CD14-positive monocyte (primary cell): Measurements from ENCODE around the gene DHX15. TPM values are rescaled to one million over a fixed set of nuclear protein-coding genes. Genes with fewer than 3 reads are reported as not detected.

Source experiments
- DNase-seq, 3 donors: peaks; one replicate each; pipeline ENCODE4 v3.0.0-alpha.2; 2011 to 2022
- H2AFZ ChIP-seq: 2 replicates; pipeline ENCODE4 v1.6.0; 2012; ENCODE audit warnings: mild to moderate bottlenecking, low read depth, low read length, inconsistent platforms; ENCODE audit not compliant: insufficient read depth, poor library complexity, severe bottlenecking
- H3K27ac ChIP-seq, 2 donors: 1 replicate in 1 of 2; 2 replicates in 1 of 2; pipeline ENCODE4 v1.5.1; 2012 to 2013; ENCODE audit warnings: low read length in 2 of 2, control low read depth in 1 of 2, inconsistent platforms in 1 of 2, low read depth in 1 of 2, mild to moderate bottlenecking in 1 of 2
- H3K27me3 ChIP-seq, 2 donors: one replicate each; pipeline versions ENCODE4 v1.6.0 to v1.6.1; 2011 to 2013; ENCODE audit warnings: low read length in 2 of 2; ENCODE audit not compliant: control insufficient read depth in 2 of 2, insufficient read depth in 2 of 2
- H3K36me3 ChIP-seq, 2 donors: replicated peaks in 1 of 2; 1 replicate in 1 of 2; 2 replicates in 1 of 2; pipeline versions ENCODE4 v1.5.1 to v1.6.1; 2012 to 2013; ENCODE audit warnings: low read length in 2 of 2, control low read depth in 1 of 2, inconsistent platforms in 1 of 2, mild to moderate bottlenecking in 1 of 2; ENCODE audit not compliant: insufficient read depth in 2 of 2, control insufficient read depth in 1 of 2
- H3K4me1 ChIP-seq, 2 donors: 1 replicate in 1 of 2; 2 replicates in 1 of 2; pipeline versions ENCODE4 v1.5.1 to v1.6.1; 2012 to 2013; ENCODE audit warnings: low read length in 2 of 2, control low read depth in 1 of 2, inconsistent platforms in 1 of 2, mild to moderate bottlenecking in 1 of 2, moderate library complexity in 1 of 2; ENCODE audit not compliant: insufficient read depth in 2 of 2, control insufficient read depth in 1 of 2
- H3K4me2 ChIP-seq: replicated peaks from 2 replicates; pipeline ENCODE3; 2012; ENCODE audit warnings: low read length, moderate library complexity, mild to moderate bottlenecking; ENCODE audit not compliant: poor library complexity, severe bottlenecking; ENCODE audit errors: extremely low read depth
- H3K4me3 ChIP-seq, 3 experiments: fragments of 200-600 bp in 1 of 3; sonication (generic) in 1 of 3; replicated peaks in 1 of 3; 1 replicate in 2 of 3; 2 replicates in 1 of 3; pipeline ENCODE4 v1.5.1; 2011 to 2013; ENCODE audit warnings: low read length in 3 of 3, mild to moderate bottlenecking in 3 of 3, control low read depth in 2 of 3, low read depth in 2 of 3, inconsistent platforms in 1 of 3, moderate library complexity in 1 of 3
- H3K79me2 ChIP-seq: 2 replicates; pipeline ENCODE4 v1.6.0; 2012; ENCODE audit warnings: mild to moderate bottlenecking, control low read depth, inconsistent platforms, low read length, moderate library complexity; ENCODE audit not compliant: insufficient read depth
- H3K9ac ChIP-seq: 2 replicates; pipeline ENCODE4 v1.6.0; 2017; ENCODE audit warnings: low read length, mild to moderate bottlenecking; ENCODE audit not compliant: insufficient read depth, poor library complexity, severe bottlenecking
- H3K9me3 ChIP-seq, 2 donors: replicated peaks in 1 of 2; 1 replicate in 1 of 2; 2 replicates in 1 of 2; pipeline versions ENCODE4 v1.5.1 to v1.6.1; 2012 to 2013; ENCODE audit warnings: low read length in 2 of 2, control low read depth in 1 of 2; ENCODE audit not compliant: control insufficient read depth in 1 of 2, insufficient read depth in 1 of 2
- H4K20me1 ChIP-seq: 2 replicates; pipeline ENCODE4 v1.6.0; 2012; ENCODE audit warnings: mild to moderate bottlenecking, low read length, control low read depth, moderate library complexity; ENCODE audit not compliant: insufficient read depth
- H3K27ac Mint-ChIP-seq, 7 donors: one replicate each; pipeline ENCODE4 v1.8.0; 2020; ENCODE audit warnings: mild to moderate bottlenecking in 7 of 7, mixed read lengths in 7 of 7, moderate library complexity in 6 of 7, inconsistent platforms in 2 of 7
- H3K27me3 Mint-ChIP-seq, 3 donors: one replicate each; pipeline ENCODE4 v1.8.0; 2021 to 2022; ENCODE audit warnings: low read depth in 3 of 3, mild to moderate bottlenecking in 3 of 3, mixed read lengths in 3 of 3, moderate library complexity in 3 of 3, inconsistent platforms in 1 of 3
- H3K36me3 Mint-ChIP-seq, 2 donors: one replicate each; pipeline ENCODE4 v1.8.0; 2020; ENCODE audit warnings: mixed read lengths in 2 of 2, inconsistent platforms in 1 of 2, mild to moderate bottlenecking in 1 of 2
- H3K4me1 Mint-ChIP-seq: one replicate; pipeline ENCODE4 v1.8.0; 2020; ENCODE audit warnings: mild to moderate bottlenecking, mixed read lengths
- H3K4me3 Mint-ChIP-seq, 2 donors: one replicate each; pipeline ENCODE4 v1.8.0; 2020; ENCODE audit warnings: mild to moderate bottlenecking in 2 of 2, mixed read lengths in 2 of 2, moderate library complexity in 1 of 2
- H3K9me3 Mint-ChIP-seq, 7 donors: one replicate each; pipeline ENCODE4 v1.8.0; 2020 to 2022; ENCODE audit warnings: mixed read lengths in 7 of 7, mild to moderate bottlenecking in 6 of 7, moderate library complexity in 6 of 7, inconsistent platforms in 2 of 7
- CTCF ChIP-seq: fragments of 200-600 bp; IDR thresholded peaks from one replicate; pipeline ENCODE4 v1.8.0; 2022; ENCODE audit warnings: antibody characterized with exemption, mild to moderate bottlenecking
- WGBS: methylation state at CpG from one replicate; pipeline ENCODE4 v1.1.5; 2013; ENCODE audit warnings: missing lambda C conversion rate; ENCODE audit not compliant: insufficient coverage; 5-methylcytosine and 5-hydroxymethylcytosine counted together
- intact Hi-C, 2 donors: fragments of 100-400 bp; cut with micrococcal nuclease; formaldehyde crosslinking; loops; one replicate each; pipeline versions ENCODE4 v1.15.0 to v1.15.1; 2023
- polyA plus RNA-seq, 3 donors: library from polyadenylated mRNA; depleted of rRNA in 1 of 3; unstranded in 2 of 3; stranded (reverse) in 1 of 3; fragments of 300-500 nt in 2 of 3; fragments of >200 nt in 1 of 3; fragmentation: Illumina TruSeq in 2 of 3; gene quantifications; 1 replicate in 2 of 3; 2 replicates in 1 of 3; pipeline ENCODE4 v1.2.3, GENCODE V29; 2012 to 2021

The DHX15 gene
- polyA plus RNA-seq, 3 donors, result 27.2 to 77.7 (median 37.5) TPM

GRCh38 chr4:24598025-24598424 lies 13.7 kb upstream of the DHX15 start:
- TF ChIP-seq CTCF, result no peak
- Histone ChIP-seq H3K4me3 (no peak overlapping the region), H3K36me3 (no peaks in the 10 kb centered on the region), H3K27ac (no peak overlapping the region), H4K20me1 (no peaks in the 10 kb centered on the region), H3K4me1 (no peaks in the 10 kb centered on the region), H3K79me2 (no peaks in the 10 kb centered on the region), H3K9me3 (peaks cover 0 to 8% of the 10 kb centered on the region in 2 donors), H3K27me3 (no peaks in the 10 kb centered on the region), H2AFZ (no peak overlapping the region), H3K9ac (no peak overlapping the region), H3K4me2 (no peak overlapping the region)
- Mint-ChIP-seq H3K27ac (no peak overlapping the region), H3K36me3 (no peaks in the 10 kb centered on the region), H3K4me1 (no peaks in the 10 kb centered on the region), H3K4me3 (no peak overlapping the region), H3K9me3 (peaks cover 3 to 14% (median 11%) of the 10 kb centered on the region in 7 donors), H3K27me3 (peaks cover 1 to 2% (median 2%) of the 10 kb centered on the region in 3 donors)
- WGBS, result 100% methylated on average over 2 of the region's 8 CpGs
- no peak for DNase-seq
- intact Hi-C loops, result no loop called here

GRCh38 chr4:24595659-24596058 lies 11.3 kb upstream of the DHX15 start:
- Histone ChIP-seq H3K36me3 (no peaks in the 10 kb centered on the region), H3K79me2 (no peaks in the 10 kb centered on the region), H3K4me2 (no peak overlapping the region), H4K20me1 (no peaks in the 10 kb centered on the region), H3K4me1 (no peaks in the 10 kb centered on the region), H3K9ac (no peak overlapping the region), H3K4me3 (no peak overlapping the region), H2AFZ (no peak overlapping the region), H3K27me3 (no peaks in the 10 kb centered on the region), H3K9me3 (peaks cover 0 to 8% of the 10 kb centered on the region in 2 donors), H3K27ac (no peak overlapping the region)
- no peak overlapping the region for H3K27ac Mint-ChIP-seq
- DNase-seq, result no peak
- H3K27me3 Mint-ChIP-seq, result peaks cover 1 to 2% (median 2%) of the 10 kb centered on the region in 3 donors
- intact Hi-C loops, result no loop called here
- no peak for TF ChIP-seq CTCF
- no peaks in the 10 kb centered on the region for H3K36me3 Mint-ChIP-seq
- WGBS, result no CpG with 5 or more reads among the region's 2 CpGs
- H3K4me3 Mint-ChIP-seq, result no peak overlapping the region
- peaks cover 9 to 25% (median 17%) of the 10 kb centered on the region in 7 donors for H3K9me3 Mint-ChIP-seq
- no peaks in the 10 kb centered on the region for H3K4me1 Mint-ChIP-seq
